Parathyroid adenoma (tissue), 2 donors: ENCODE measurements around the gene TEN1.

Experiments
- H2AFZ ChIP-seq: fragments of 300-600 bp; sonication (generic); one replicate; pipeline ENCODE4 v1.7.0; 2017; ENCODE audit warnings: antibody characterized with exemption, mild to moderate bottlenecking
- H3K27ac ChIP-seq: fragments of 300-600 bp; sonication (generic); one replicate; pipeline ENCODE4 v1.7.0; 2017
- H3K27me3 ChIP-seq: fragments of 300-600 bp; sonication (generic); one replicate; pipeline ENCODE4 v1.7.0; 2017; ENCODE audit warnings: low read length; ENCODE audit not compliant: control insufficient read depth, insufficient read depth
- H3K36me3 ChIP-seq: fragments of 300-600 bp; sonication (generic); one replicate; pipeline ENCODE4 v1.7.0; 2017; ENCODE audit warnings: low read length; ENCODE audit not compliant: control insufficient read depth, insufficient read depth
- H3K4me1 ChIP-seq: fragments of 300-600 bp; sonication (generic); one replicate; pipeline ENCODE4 v1.7.0; 2017; ENCODE audit warnings: control low read depth
- H3K4me2 ChIP-seq: fragments of 300-600 bp; sonication (generic); one replicate; pipeline ENCODE4 v1.7.0; 2017; ENCODE audit warnings: low read length
- H3K4me3 ChIP-seq: fragments of 300-600 bp; sonication (generic); one replicate; pipeline ENCODE4 v1.7.0; 2017; ENCODE audit warnings: low read depth, low read length
- H3K79me2 ChIP-seq: fragments of 300-600 bp; sonication (generic); one replicate; pipeline ENCODE4 v1.7.0; 2017; ENCODE audit warnings: control low read depth
- H3K9ac ChIP-seq: fragments of 300-600 bp; sonication (generic); one replicate; pipeline ENCODE4 v1.7.0; 2017; ENCODE audit warnings: mild to moderate bottlenecking
- H3K9me3 ChIP-seq: fragments of 300-600 bp; sonication (generic); one replicate; pipeline ENCODE4 v1.7.0; 2017; ENCODE audit warnings: low read length; ENCODE audit not compliant: control insufficient read depth
- CTCF ChIP-seq: fragments of 300-600 bp; sonication (generic); IDR thresholded peaks from one replicate; pipeline ENCODE4 v1.7.0; 2017; ENCODE audit warnings: antibody characterized with exemption, mild to moderate bottlenecking
- donor health status: primary hyperparathyroidism.

The TEN1 gene

GRCh38 chr17:75987041-75987440 lies 8.0 kb downstream of the TEN1 start:
- no peaks in the 10 kb centered on the region for H3K79me2 ChIP-seq
- H2AFZ ChIP-seq: no peak overlapping the region
- no peaks in the 10 kb centered on the region for H3K27me3 ChIP-seq
- no peak overlapping the region for H3K9ac ChIP-seq
- TF ChIP-seq CTCF: no peak
- H3K9me3 ChIP-seq: no peaks in the 10 kb centered on the region
- H3K4me1 ChIP-seq: no peaks in the 10 kb centered on the region
- no peak overlapping the region for H3K27ac ChIP-seq
- no peak overlapping the region for H3K4me3 ChIP-seq
- H3K36me3 ChIP-seq: no peaks in the 10 kb centered on the region
- H3K4me2 ChIP-seq: no peak overlapping the region

- Histone ChIP-seq H2AFZ (no peak overlapping the region), H3K27me3 (no peaks in the 10 kb centered on the region), H3K9me3 (no peaks in the 10 kb centered on the region), H3K27ac (no peak overlapping the region), H3K79me2 (no peaks in the 10 kb centered on the region), H3K9ac (no peak overlapping the region), H3K36me3 (no peaks in the 10 kb centered on the region), H3K4me2 (no peak overlapping the region), H3K4me3 (no peak overlapping the region), H3K4me1 (no peaks in the 10 kb centered on the region)
- TF ChIP-seq CTCF: no peak
These were observed 12.4 kb downstream of the TEN1 start for GRCh38 chr17:75991396-75991795.

- H3K79me2 ChIP-seq: no peaks in the 10 kb centered on the region
- H3K9me3 ChIP-seq: no peaks in the 10 kb centered on the region
- H3K36me3 ChIP-seq: no peaks in the 10 kb centered on the region
- no peaks in the 10 kb centered on the region for H3K27me3 ChIP-seq
- no peak overlapping the region for H3K27ac ChIP-seq
- H3K4me2 ChIP-seq: no peak overlapping the region
- H3K9ac ChIP-seq: no peak overlapping the region
- no peak overlapping the region for H2AFZ ChIP-seq
- no peaks in the 10 kb centered on the region for H3K4me1 ChIP-seq
- TF ChIP-seq CTCF: no peak
- H3K4me3 ChIP-seq: no peak overlapping the region
These were observed 15.8 kb downstream of the TEN1 start for GRCh38 chr17:75994802-75995370.

- Histone ChIP-seq H3K4me3 (no peak overlapping the region), H3K9me3 (no peaks in the 10 kb centered on the region), H2AFZ (no peak overlapping the region), H3K79me2 (no peaks in the 10 kb centered on the region), H3K4me1 (no peaks in the 10 kb centered on the region), H3K9ac (no peak overlapping the region), H3K36me3 (no peaks in the 10 kb centered on the region), H3K4me2 (no peak overlapping the region), H3K27ac (no peak overlapping the region), H3K27me3 (no peaks in the 10 kb centered on the region)
- TF ChIP-seq CTCF: no peak
These were observed 16.4 kb downstream of the TEN1 start for GRCh38 chr17:75995385-75995925.
